Fibroblast of lung (primary cell): ENCODE data around the gene MED15. TPM values are rescaled to one million over a fixed set of nuclear protein-coding genes. Genes with fewer than 3 reads are reported as not detected.

Experiments
- DNase-seq, 2 donors: peaks; one replicate each; pipeline versions ENCODE4 v3.0.0 to v3.0.0-alpha.2; 2010; ENCODE audit warnings: low read depth in 2 of 2
- H2AFZ ChIP-seq: 2 replicates; pipeline ENCODE4 v1.5.1; 2012; ENCODE audit warnings: low read length, control low read depth, inconsistent platforms
- H3K27ac ChIP-seq: 2 replicates; pipeline ENCODE4 v1.5.1; 2011; ENCODE audit warnings: low read length, control low read depth; ENCODE audit not compliant: insufficient read depth
- H3K27me3 ChIP-seq: 2 replicates; pipeline ENCODE4 v1.5.1; 2011; ENCODE audit warnings: mild to moderate bottlenecking, low read length; ENCODE audit not compliant: control insufficient read depth, insufficient read depth
- H3K36me3 ChIP-seq: 2 replicates; pipeline ENCODE4 v1.5.1; 2011; ENCODE audit warnings: low read length; ENCODE audit not compliant: control insufficient read depth, insufficient read depth
- H3K4me1 ChIP-seq: 2 replicates; pipeline ENCODE4 v1.5.1; 2011; ENCODE audit warnings: low read length; ENCODE audit not compliant: control insufficient read depth, insufficient read depth; ENCODE audit errors: extremely low read depth
- H3K4me2 ChIP-seq: 2 replicates; pipeline ENCODE4 v1.5.1; 2011; ENCODE audit warnings: low read length, control low read depth; ENCODE audit not compliant: insufficient read depth; ENCODE audit errors: extremely low read depth
- H3K4me3 ChIP-seq, 4 experiments: fragments of 200-600 bp in 1 of 4; sonication (generic) in 1 of 4; replicated peaks in 1 of 4; 2 replicates each; pipeline ENCODE4 v1.5.1; 2011 to 2016; ENCODE audit warnings: low read length in 4 of 4, low read depth in 3 of 4, mild to moderate bottlenecking in 3 of 4, control low read depth in 2 of 4, inconsistent platforms in 1 of 4, mixed read lengths in 1 of 4; ENCODE audit not compliant: insufficient read depth in 1 of 4; ENCODE audit errors: control extremely low read depth in 1 of 4
- H3K79me2 ChIP-seq: 2 replicates; pipeline ENCODE4 v1.5.1; 2012; ENCODE audit warnings: mild to moderate bottlenecking, low read length, inconsistent platforms; ENCODE audit not compliant: control insufficient read depth, insufficient read depth
- H3K9ac ChIP-seq: 2 replicates; pipeline ENCODE4 v1.5.1; 2011; ENCODE audit warnings: mild to moderate bottlenecking, low read length, control low read depth; ENCODE audit not compliant: insufficient read depth
- H3K9me3 ChIP-seq: 2 replicates; pipeline ENCODE4 v1.5.1; 2012; ENCODE audit warnings: low read depth, low read length; ENCODE audit not compliant: control insufficient read depth, insufficient read depth
- H4K20me1 ChIP-seq: 2 replicates; pipeline ENCODE4 v1.5.1; 2011; ENCODE audit warnings: low read length; ENCODE audit not compliant: control insufficient read depth, insufficient read depth; ENCODE audit errors: extremely low read depth
- EZH2 ChIP-seq: IDR thresholded peaks from 2 replicates; pipeline ENCODE4 v1.5.1; 2012; ENCODE audit warnings: low read length, control low read depth, mild to moderate bottlenecking; ENCODE audit errors: missing control alignments
- polyA plus RNA-seq, 2 donors: library from polyadenylated mRNA; depleted of rRNA in 1 of 2; stranded (reverse) in 1 of 2; unstranded in 1 of 2; fragments of >200 nt; gene quantifications; 2 replicates each; pipeline ENCODE4 v1.2.1, GENCODE V29; 2011 to 2012; ENCODE audit warnings: missing spikeins in 1 of 2
- total RNA-seq: library from RNA; depleted of rRNA; stranded (reverse); fragments of >200 nt; gene quantifications from 2 replicates; pipeline ENCODE4 v1.2.1, GENCODE V29; 2014
- TF ChIP-seq, protein P1 (sequence below), 2 donors: IDR thresholded peaks in 1 of 2; conservative IDR thresholded peaks in 1 of 2; 1 replicate in 1 of 2; 2 replicates in 1 of 2; pipeline ENCODE4 v1.5.1; 2011 to 2012; ENCODE audit warnings: low read length in 2 of 2, control low read depth in 1 of 2, inconsistent platforms in 1 of 2, low read depth in 1 of 2, mild to moderate bottlenecking in 1 of 2

Gene MED15
- total and polyA plus RNA-seq, 2 donors (not counting 1 experiment from before 2014, with no cell fraction given): 28.6 TPM

GRCh38 chr22:20632082-20632481 is 124.7 kb downstream of the MED15 start:
- Histone ChIP-seq H3K27me3 (peaks cover 10% of the 10 kb centered on the region), H3K9ac (no peak overlapping the region), H3K4me2 (no peak overlapping the region), H2AFZ (no peak overlapping the region), H3K36me3 (no peaks in the 10 kb centered on the region), H4K20me1 (no peaks in the 10 kb centered on the region), H3K27ac (no peak overlapping the region), H3K79me2 (no peaks in the 10 kb centered on the region), H3K4me3 (no peak overlapping the region), H3K9me3 (no peaks in the 10 kb centered on the region), H3K4me1 (no peaks in the 10 kb centered on the region)
- no peak for DNase-seq
- TF ChIP-seq EZH2: no peak
- TF ChIP-seq, protein P1, sequence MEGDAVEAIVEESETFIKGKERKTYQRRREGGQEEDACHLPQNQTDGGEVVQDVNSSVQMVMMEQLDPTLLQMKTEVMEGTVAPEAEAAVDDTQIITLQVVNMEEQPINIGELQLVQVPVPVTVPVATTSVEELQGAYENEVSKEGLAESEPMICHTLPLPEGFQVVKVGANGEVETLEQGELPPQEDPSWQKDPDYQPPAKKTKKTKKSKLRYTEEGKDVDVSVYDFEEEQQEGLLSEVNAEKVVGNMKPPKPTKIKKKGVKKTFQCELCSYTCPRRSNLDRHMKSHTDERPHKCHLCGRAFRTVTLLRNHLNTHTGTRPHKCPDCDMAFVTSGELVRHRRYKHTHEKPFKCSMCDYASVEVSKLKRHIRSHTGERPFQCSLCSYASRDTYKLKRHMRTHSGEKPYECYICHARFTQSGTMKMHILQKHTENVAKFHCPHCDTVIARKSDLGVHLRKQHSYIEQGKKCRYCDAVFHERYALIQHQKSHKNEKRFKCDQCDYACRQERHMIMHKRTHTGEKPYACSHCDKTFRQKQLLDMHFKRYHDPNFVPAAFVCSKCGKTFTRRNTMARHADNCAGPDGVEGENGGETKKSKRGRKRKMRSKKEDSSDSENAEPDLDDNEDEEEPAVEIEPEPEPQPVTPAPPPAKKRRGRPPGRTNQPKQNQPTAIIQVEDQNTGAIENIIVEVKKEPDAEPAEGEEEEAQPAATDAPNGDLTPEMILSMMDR (conservative IDR thresholded peaks at IDR 0.05 in 1 of 2, IDR thresholded peaks at IDR 0.05 in 1 of 2; ENCODE audit: low read depth in 1 of 2, low read length in 2 of 2): no peak

DNA sequence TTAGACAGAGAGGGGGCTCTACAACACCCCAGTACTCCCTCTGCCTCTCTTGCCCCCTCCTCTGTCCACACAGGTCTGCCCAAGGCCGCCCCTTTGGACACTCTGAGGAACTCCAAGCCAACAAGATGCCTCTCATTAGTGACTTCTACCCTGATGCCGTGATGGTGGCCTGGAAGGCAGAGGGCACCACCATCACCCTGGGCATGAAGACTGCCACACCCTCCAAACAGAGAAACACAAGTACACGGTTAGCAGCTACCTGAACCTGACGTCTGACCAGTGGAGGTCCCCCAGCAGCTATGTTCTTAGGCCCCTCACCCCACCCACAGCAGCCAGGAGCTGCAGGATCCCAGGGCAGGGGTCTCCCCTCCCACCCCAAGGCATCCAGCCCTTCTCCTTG is 125.1 kb downstream of the MED15 start:
- H3K79me2 ChIP-seq: no peaks in the 10 kb centered on the region
- H3K4me1 ChIP-seq: no peaks in the 10 kb centered on the region
- no peak for TF ChIP-seq EZH2
- TF ChIP-seq, protein P1 (conservative IDR thresholded peaks at IDR 0.05 in 1 of 2, IDR thresholded peaks at IDR 0.05 in 1 of 2; ENCODE audit: low read depth in 1 of 2, low read length in 2 of 2): no peak
- H3K4me3 ChIP-seq: no peak overlapping the region
- no peaks in the 10 kb centered on the region for H3K9me3 ChIP-seq
- H2AFZ ChIP-seq: no peak overlapping the region
- H3K27ac ChIP-seq: no peak overlapping the region
- no peak overlapping the region for H3K9ac ChIP-seq
- peaks cover 6% of the 10 kb centered on the region for H3K27me3 ChIP-seq
- H4K20me1 ChIP-seq: no peaks in the 10 kb centered on the region
- H3K36me3 ChIP-seq: no peaks in the 10 kb centered on the region
- H3K4me2 ChIP-seq: no peak overlapping the region
- no peak for DNase-seq

DNA sequence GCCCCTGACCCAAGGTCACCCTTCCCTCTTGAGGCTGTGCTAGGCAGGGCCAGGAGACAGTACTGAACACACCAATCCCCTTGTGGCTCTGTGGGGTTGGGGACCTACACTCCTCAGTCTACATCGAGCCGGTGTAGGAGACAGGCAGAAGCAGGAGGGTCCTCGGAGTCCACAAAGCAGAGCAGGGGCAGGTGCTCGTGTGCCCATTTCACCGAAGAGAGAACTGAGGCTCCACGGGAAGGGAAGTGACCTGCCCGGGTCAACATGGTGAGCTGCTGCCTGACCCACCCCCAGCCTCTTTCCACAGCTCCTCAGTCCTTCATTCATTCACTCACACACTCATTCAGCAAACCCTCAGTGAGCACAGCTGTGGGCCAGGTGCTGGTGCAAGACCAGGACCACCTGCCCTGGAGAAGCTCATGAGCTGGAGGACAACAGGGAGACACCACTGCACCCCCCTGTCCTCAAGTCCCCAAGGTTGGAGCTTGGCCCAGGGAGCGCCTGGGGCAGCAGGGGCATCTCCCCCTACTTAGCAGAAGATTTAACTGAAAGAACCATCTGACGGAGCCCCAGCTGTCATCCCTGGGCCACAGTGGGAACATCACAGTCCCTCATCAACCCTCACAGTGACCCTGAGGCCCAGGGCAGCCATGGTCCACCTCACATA is 127.3 kb downstream of the MED15 start:
- no peak overlapping the region for H3K4me2 ChIP-seq

More for the DNA sequence above, 127.3 kb downstream of the MED15 start:
- no peaks in the 10 kb centered on the region for H3K4me1 ChIP-seq
- peaks cover 7% of the 10 kb centered on the region for H3K27me3 ChIP-seq
- H3K4me3 ChIP-seq: no peak overlapping the region
- H3K27ac ChIP-seq: no peak overlapping the region
- H3K36me3 ChIP-seq: no peaks in the 10 kb centered on the region
- H3K79me2 ChIP-seq: no peaks in the 10 kb centered on the region
- H4K20me1 ChIP-seq: no peaks in the 10 kb centered on the region
- H3K9ac ChIP-seq: no peak overlapping the region
- DNase-seq: no peak
- TF ChIP-seq, protein P1 (conservative IDR thresholded peaks at IDR 0.05 in 1 of 2, IDR thresholded peaks at IDR 0.05 in 1 of 2; ENCODE audit: low read depth in 1 of 2, low read length in 2 of 2): no peak
- no peak for TF ChIP-seq EZH2
- H2AFZ ChIP-seq: no peak overlapping the region
- no peaks in the 10 kb centered on the region for H3K9me3 ChIP-seq
